Neural progenitor cell (in vitro differentiated cells): ENCODE measurements around the gene CC2D1A.
A peak's percentile ranks its signal among the peaks of the same experiment; 100 is the strongest.

ENCODE experiments used
- EZH2 ChIP-seq: fragments of 200-600 bp; sonication (generic); IDR thresholded peaks from 2 replicates; pipeline ENCODE4 v1.6.1; 2017; ENCODE audit warnings: antibody characterized with exemption, mild to moderate bottlenecking, moderate library complexity
- EZH2phosphoT487 ChIP-seq: fragments of 200-600 bp; sonication (generic); IDR thresholded peaks from 2 replicates; pipeline ENCODE4 v1.6.1; 2017; ENCODE audit warnings: antibody characterized with exemption
- TF ChIP-seq, protein P1 (sequence below): fragments of 200-600 bp; sonication (generic); IDR thresholded peaks from 2 replicates; pipeline ENCODE4 v1.5.1; 2017; ENCODE audit warnings: antibody characterized with exemption, mild to moderate bottlenecking

DNA sequence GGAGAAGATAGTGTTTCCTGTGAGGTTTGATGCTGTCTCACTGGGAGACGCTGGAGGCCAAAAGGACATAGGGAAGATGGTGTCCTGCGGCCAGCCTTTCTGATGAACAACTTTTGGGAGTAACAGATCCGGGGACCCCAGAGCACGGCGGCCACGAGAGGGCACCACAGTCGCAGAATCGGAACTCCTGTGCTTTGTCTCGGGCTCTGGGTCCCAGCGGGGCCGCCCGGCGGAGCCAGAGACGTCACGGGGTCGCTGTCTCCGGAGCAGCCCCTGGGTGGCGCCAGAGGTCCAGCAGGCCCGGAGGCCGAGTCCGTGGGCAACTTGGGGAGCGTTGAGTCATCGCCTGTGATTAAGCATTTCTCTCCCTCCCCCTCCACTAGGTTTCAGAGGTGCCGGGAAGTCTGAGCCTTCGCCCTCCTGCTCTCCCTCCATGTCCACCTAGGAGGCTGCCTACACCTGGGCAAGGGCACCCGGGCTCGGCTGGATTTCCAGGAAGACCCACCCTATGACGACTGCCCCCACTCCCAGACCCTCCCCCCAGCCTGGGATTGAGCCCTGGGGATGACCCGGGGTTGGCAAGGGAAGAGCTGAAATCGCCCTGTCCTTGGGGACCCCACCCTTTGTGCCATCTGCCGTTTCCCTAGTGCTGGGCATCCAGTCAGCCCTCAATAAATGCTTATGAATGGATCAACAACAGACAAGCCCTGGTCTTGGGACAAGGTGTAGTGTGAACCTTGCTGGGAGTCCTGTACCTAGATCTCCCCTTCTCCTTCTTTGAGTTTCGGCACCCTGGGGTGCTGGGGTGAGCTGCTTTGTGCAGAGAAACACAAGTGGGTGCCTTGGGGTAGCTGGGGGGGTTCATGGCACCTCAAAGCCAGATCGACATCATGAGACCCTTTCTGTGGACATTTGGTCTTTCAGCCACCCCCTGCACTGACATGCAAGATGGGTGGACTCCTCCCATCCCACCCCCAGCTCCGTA lies 25.6 kb upstream of the CC2D1A start:
- TF ChIP-seq, protein P1, sequence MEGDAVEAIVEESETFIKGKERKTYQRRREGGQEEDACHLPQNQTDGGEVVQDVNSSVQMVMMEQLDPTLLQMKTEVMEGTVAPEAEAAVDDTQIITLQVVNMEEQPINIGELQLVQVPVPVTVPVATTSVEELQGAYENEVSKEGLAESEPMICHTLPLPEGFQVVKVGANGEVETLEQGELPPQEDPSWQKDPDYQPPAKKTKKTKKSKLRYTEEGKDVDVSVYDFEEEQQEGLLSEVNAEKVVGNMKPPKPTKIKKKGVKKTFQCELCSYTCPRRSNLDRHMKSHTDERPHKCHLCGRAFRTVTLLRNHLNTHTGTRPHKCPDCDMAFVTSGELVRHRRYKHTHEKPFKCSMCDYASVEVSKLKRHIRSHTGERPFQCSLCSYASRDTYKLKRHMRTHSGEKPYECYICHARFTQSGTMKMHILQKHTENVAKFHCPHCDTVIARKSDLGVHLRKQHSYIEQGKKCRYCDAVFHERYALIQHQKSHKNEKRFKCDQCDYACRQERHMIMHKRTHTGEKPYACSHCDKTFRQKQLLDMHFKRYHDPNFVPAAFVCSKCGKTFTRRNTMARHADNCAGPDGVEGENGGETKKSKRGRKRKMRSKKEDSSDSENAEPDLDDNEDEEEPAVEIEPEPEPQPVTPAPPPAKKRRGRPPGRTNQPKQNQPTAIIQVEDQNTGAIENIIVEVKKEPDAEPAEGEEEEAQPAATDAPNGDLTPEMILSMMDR = peak; percentile 97
- TF ChIP-seq EZH2 (no peak), EZH2phosphoT487 (no peak)
